Activated naive CD4-positive, alpha-beta T cell treated with anti-CD3 and anti-CD28 coated beads for 36 hours (primary cell): ENCODE measurements around the gene PITX3. TPM values are rescaled to one million over a fixed set of nuclear protein-coding genes. Genes with fewer than 3 reads are reported as not detected.
A peak's percentile ranks its signal among the peaks of the same experiment; 100 is the strongest.

ENCODE experiments used
- CTCF ChIA-PET: fragments of 350-600 bp; sonication (Branson Sonifier 250); formaldehyde crosslinking; loops from one replicate; lab custom pipeline; 2021; ENCODE audit warnings: antibody characterized with exemption; lab: Charles Lee
- DNase-seq: peaks from one replicate; pipeline ENCODE4 v3.0.0-alpha.2; 2020
- H3K27ac Mint-ChIP-seq: one replicate; pipeline ENCODE4 v1.8.0; 2021; ENCODE audit warnings: mild to moderate bottlenecking, mixed read lengths
- H3K27me3 Mint-ChIP-seq: one replicate; pipeline ENCODE4 v1.8.0; 2021; ENCODE audit warnings: low read depth, mixed read lengths
- H3K36me3 Mint-ChIP-seq: one replicate; pipeline ENCODE4 v1.8.0; 2021; ENCODE audit warnings: low read depth, mixed read lengths
- H3K4me1 Mint-ChIP-seq: one replicate; pipeline ENCODE4 v1.8.0; 2021; ENCODE audit warnings: low read depth, mixed read lengths
- H3K4me3 Mint-ChIP-seq: one replicate; pipeline ENCODE4 v1.8.0; 2021; ENCODE audit warnings: mild to moderate bottlenecking, moderate library complexity, mixed read lengths
- H3K9me3 Mint-ChIP-seq: one replicate; pipeline ENCODE4 v1.8.0; 2021; ENCODE audit warnings: mixed read lengths
- intact Hi-C: fragments of 100-400 bp; cut with micrococcal nuclease; formaldehyde crosslinking; loops from one replicate; pipeline ENCODE4 v1.15.1; 2023
- total RNA-seq, 2 experiments: library from RNA; stranded (reverse); gene quantifications; one replicate each; pipeline ENCODE4 v1.2.3, GENCODE V29; 2021

The PITX3 gene
- under 1 TPM in 1 of 2 experiments, not detected in 1; 0.14 TPM for total RNA-seq

DNA sequence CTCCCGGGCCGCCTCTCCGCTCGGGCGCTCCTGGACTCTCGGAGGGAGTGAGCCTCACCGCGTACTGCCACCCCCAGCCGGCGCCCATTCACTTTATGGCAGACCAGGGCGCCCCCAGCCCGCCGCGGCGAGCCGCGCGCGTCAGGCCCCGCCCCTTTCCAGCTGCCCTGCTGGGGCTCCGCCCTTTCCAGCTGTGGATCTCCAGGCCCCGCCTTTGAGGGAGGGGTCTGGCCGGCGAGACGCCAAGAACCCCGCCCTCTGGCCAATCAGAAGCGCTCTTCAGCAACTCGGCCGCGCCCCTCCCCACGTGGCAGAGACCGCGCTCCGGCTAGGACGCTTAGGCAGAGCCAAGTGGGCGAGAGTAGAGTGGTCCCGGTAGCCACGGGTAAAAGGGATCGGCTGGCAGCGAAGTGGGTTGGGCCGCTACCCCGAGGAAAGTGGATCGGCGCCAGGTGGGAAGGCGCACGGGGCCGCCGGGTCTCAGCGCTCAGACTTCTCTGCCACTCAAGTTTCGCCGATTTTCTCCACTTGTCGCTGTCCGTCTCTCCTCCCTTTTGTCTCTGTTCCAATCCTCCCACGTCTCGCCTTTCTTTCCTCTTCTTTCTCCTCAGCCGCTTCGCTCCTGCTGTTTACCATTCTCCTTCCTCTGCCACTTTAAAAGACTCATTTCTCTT lies at the start of gene PITX3:
Gene PITX3, minus strand, starts transcription at position 69 of the 674 bp plus-strand sequence. CDS start 9,432 bp downstream, outside the sequence.
- Mint-ChIP-seq H3K27ac (no peak within 1 kb of the TSS), H3K36me3 (no peaks in the 10 kb centered on the region), H3K9me3 (no peaks in the 10 kb centered on the region), H3K4me3 (peak within 1 kb of the TSS; percentile 86), H3K27me3 (peaks cover 26% of the 10 kb centered on the region), H3K4me1 (peaks cover 20% of the 10 kb centered on the region)
- intact Hi-C loops = loop anchor here (1.0 kb wide), 1 partner anchor 261 kb away; the partner anchor contains the start of gene ACTR1A
- DNase-seq = peak; percentile 91
- CTCF ChIA-PET = interaction anchor here (1.0 to 16.9 kb wide), 3 partner anchors 11 to 112 kb away, joined by 3 to 685 read pairs (median 26); no protein-coding TSS in a partner anchor

DNA sequence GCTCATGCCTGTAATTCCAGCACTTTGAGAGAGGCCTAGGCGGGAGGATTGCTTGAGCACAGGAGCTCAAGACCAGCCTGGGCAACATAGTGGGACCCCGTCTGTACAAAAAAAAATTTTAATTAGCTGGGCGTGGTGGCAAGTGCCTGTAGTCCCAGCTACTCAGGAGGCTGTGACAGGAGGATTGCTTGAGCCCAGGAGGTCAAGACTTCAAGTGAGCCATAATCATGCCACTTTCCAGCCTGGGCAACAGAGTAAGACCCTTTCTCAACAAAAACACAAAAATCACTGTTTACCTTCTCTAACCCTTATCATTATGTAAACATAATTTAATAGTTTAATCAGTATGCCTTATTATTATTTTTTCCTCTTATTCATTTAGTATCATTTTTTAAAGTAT lies 48.5 kb upstream of the PITX3 start:
- Mint-ChIP-seq H3K27ac (no peak overlapping the region), H3K9me3 (no peaks in the 10 kb centered on the region), H3K36me3 (peaks cover 2% of the 10 kb centered on the region), H3K27me3 (no peaks in the 10 kb centered on the region), H3K4me3 (no peak overlapping the region), H3K4me1 (peaks cover 29% of the 10 kb centered on the region)
- DNase-seq = no peak
- CTCF ChIA-PET = interaction anchor here (0.6 to 2.4 kb wide), 3 partner anchors 17 to 62 kb away, joined by 3 to 9 read pairs (median 3); no protein-coding TSS in a partner anchor
- intact Hi-C loops = no loop called here

DNA sequence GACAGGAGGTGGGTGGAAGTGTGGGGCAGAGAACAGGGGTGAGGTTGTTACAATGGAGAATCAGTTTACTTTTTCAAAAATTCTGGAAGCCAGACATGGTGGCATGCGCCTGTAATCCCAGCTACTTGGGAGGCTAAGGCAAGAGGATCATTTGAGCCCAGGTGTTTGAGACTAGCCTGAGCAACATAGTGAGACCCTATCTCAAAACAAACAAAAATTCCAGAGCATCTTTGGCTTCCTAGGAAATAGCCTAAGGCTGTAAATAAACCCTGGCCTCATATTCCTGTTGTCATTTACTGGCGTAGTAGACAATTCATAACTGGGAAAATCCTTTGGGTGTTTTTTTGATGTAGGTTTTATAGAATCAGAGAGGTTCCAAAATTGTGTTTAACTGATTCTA lies 48.0 kb upstream of the PITX3 start:
- H3K4me3 Mint-ChIP-seq = no peak overlapping the region

DNA sequence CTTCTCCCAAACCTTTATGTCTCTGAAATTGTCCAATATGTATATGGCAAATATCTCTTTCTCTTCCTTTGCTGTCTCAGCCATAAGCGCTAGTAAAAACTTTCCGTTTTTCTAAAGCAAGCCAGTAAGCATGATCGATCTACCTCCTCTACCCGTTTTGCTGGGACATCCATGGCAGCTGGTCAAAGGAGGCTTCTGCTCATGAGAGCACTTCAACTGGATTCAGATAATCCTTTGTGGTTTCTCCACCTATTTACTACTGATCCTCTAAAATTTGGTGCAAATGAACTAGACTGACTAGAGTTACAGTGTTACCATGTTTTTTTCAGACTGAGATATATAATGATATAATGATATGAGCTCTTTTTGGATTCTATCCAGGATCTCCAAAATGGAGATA lies 46.7 kb upstream of the PITX3 start:
- DNase-seq = no peak
- intact Hi-C loops = no loop called here
- CTCF ChIA-PET = interaction anchor here (1.5 to 2.1 kb wide), 2 partner anchors 16 to 58 kb away, joined by 4 to 5 read pairs; no protein-coding TSS in a partner anchor
- Mint-ChIP-seq H3K27ac (no peak overlapping the region), H3K9me3 (no peaks in the 10 kb centered on the region), H3K4me1 (peaks cover 47% of the 10 kb centered on the region), H3K4me3 (no peak overlapping the region), H3K36me3 (peaks cover 2% of the 10 kb centered on the region), H3K27me3 (no peaks in the 10 kb centered on the region)

More for the DNA sequence above, 48.0 kb upstream of the PITX3 start:
- DNase-seq = no peak
- Mint-ChIP-seq H3K4me1 (peaks cover 33% of the 10 kb centered on the region), H3K36me3 (peaks cover 2% of the 10 kb centered on the region), H3K9me3 (no peaks in the 10 kb centered on the region), H3K27me3 (no peaks in the 10 kb centered on the region), H3K27ac (no peak overlapping the region)
- CTCF ChIA-PET = interaction anchor here (0.6 to 2.4 kb wide), 5 partner anchors 18 to 102 kb away, joined by 3 to 9 read pairs (median 3); no protein-coding TSS in a partner anchor
- intact Hi-C loops = no loop called here

DNA sequence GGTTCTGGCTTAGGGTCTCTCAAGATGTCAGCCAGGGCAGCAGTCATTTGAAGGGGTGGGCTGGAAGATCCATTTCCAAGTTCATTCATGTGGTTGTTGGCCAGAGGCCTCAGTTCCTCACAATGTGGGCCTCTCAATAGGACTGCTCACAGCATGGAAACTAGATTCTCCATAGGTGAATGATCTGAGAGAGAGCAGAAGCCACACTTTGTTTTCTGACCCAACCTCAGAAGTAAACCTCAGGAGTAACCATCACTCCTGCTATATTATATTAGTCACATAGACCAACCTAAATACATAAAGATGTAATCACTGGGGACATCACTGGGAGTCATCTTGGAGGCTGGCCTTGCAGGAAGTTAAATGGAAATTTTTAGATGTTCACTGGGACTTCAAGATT lies 46.2 kb upstream of the PITX3 start:
- Mint-ChIP-seq H3K4me1 (peaks cover 52% of the 10 kb centered on the region), H3K27ac (no peak overlapping the region), H3K9me3 (no peaks in the 10 kb centered on the region), H3K27me3 (no peaks in the 10 kb centered on the region), H3K36me3 (peaks cover 2% of the 10 kb centered on the region), H3K4me3 (no peak overlapping the region)
- CTCF ChIA-PET = interaction anchor here (1.5 to 2.1 kb wide), 2 partner anchors 16 to 57 kb away, joined by 4 to 5 read pairs; no protein-coding TSS in a partner anchor
- intact Hi-C loops = no loop called here
- DNase-seq = no peak

DNA sequence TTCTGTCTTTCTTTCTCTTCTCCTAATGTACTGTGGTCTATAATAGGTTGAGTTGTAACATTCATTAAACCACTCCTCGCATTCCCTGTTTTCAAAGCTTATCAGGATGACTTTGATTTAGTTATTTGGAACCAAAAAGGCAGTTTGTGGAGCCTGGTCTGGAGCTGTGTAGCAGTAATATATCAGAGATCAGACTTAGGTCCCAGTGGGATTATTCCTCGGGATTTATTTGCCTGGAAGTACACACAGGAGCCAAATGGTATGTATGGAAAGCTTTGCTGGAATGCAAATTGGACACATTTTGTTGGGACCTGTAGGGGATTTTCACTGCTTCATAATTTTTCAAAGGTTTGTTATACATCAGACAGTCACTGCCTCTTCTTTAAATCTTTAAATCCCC lies 44.9 kb upstream of the PITX3 start:
- Mint-ChIP-seq H3K27me3 (no peaks in the 10 kb centered on the region), H3K27ac (no peak overlapping the region), H3K4me1 (peaks cover 54% of the 10 kb centered on the region), H3K4me3 (no peak overlapping the region), H3K9me3 (no peaks in the 10 kb centered on the region), H3K36me3 (peaks cover 2% of the 10 kb centered on the region)
- no peak for DNase-seq
- intact Hi-C loops = no loop called here
- CTCF ChIA-PET = interaction anchor here (1.7 to 2.9 kb wide), 3 partner anchors 17 to 66 kb away, joined by 4 to 10 read pairs (median 5); no protein-coding TSS in a partner anchor

DNA sequence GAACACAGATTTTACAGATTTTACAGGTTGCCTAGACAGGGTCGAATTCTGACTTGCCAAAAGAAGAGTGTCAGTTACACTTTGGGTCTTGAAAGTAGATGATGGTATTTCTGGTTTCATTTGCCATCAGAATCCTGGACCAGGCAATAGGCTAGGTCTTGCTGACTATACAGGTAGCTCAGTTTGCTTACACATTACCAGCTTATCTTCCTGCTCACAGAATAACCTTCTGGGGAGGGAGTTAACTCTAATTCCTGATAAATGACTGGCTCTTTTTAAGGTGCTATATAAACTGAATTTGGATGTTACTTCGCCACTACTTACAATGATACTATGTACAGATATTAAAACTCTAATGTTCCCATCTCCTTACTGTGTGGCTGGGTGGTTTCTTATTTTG lies 43.8 kb upstream of the PITX3 start:
- no peaks in the 10 kb centered on the region for H3K9me3 Mint-ChIP-seq
- no peak overlapping the region for H3K4me3 Mint-ChIP-seq
- CTCF ChIA-PET = interaction anchor here (1.4 to 2.9 kb wide), 4 partner anchors 43 to 67 kb away, joined by 3 to 10 read pairs (median 6); no protein-coding TSS in a partner anchor
- H3K27ac Mint-ChIP-seq = no peak overlapping the region
- no peak for DNase-seq
- peaks cover 63% of the 10 kb centered on the region for H3K4me1 Mint-ChIP-seq
- H3K36me3 Mint-ChIP-seq = peaks cover 6% of the 10 kb centered on the region
- H3K27me3 Mint-ChIP-seq = no peaks in the 10 kb centered on the region
- intact Hi-C loops = no loop called here

DNA sequence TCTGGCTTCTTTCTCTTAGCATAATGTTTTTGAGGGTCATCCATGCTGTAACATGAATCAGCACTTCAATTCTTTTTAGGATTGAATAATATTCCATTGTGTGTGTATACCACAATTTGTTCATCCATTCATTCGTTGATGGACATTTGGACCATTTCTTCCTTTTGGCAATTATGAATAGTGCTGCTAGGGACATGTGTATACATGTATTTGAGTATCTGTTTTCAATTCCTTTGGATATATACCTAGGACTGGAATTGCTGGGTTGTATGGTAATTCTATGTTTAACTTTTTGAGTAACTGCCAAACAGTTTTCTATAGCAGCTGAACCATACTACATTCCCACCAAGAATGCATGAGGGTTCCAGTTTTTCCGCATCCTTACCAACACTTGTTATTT lies 43.2 kb upstream of the PITX3 start:
- Mint-ChIP-seq H3K4me3 (no peak overlapping the region), H3K4me1 (peaks cover 69% of the 10 kb centered on the region), H3K27me3 (no peaks in the 10 kb centered on the region), H3K36me3 (peaks cover 6% of the 10 kb centered on the region), H3K9me3 (no peaks in the 10 kb centered on the region), H3K27ac (peak overlapping the region; percentile 3)
- CTCF ChIA-PET = interaction anchor here (1.2 to 2.9 kb wide), 4 partner anchors 26 to 55 kb away, joined by 3 to 10 read pairs (median 5); no protein-coding TSS in a partner anchor
- DNase-seq = no peak
- intact Hi-C loops = no loop called here

DNA sequence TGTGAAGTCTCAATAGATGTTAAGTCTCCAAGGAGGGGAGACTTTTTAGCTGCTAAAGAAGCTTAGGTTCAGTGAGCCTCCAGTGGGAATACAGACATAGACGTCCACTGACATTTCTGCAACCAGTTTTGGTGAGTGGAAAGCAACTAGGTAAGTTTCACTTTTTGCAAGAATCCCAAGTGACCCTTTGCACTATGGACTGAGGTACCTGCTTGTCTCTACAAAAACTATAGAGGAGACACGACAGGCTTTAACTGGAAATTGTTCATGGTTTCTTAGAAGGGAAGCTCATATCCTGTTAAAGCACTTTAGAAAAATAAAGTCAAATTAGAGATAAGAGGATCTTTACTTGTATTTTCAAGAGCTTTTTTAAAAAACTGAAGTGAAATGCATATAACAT lies 42.6 kb upstream of the PITX3 start:
- DNase-seq = no peak
- H3K36me3 Mint-ChIP-seq = peaks cover 6% of the 10 kb centered on the region
- intact Hi-C loops = loop anchor here (1.0 kb wide), 3 partner anchors 17 to 57 kb away; partner anchors contain the start of gene GBF1
- no peak overlapping the region for H3K4me3 Mint-ChIP-seq
- H3K27me3 Mint-ChIP-seq = no peaks in the 10 kb centered on the region
- H3K4me1 Mint-ChIP-seq = peaks cover 74% of the 10 kb centered on the region
- CTCF ChIA-PET = interaction anchor here (0.7 to 2.9 kb wide), 9 partner anchors 14 to 68 kb away, joined by 3 to 10 read pairs (median 5); no protein-coding TSS in a partner anchor
- peak overlapping the region; percentile 80 for H3K27ac Mint-ChIP-seq
- no peaks in the 10 kb centered on the region for H3K9me3 Mint-ChIP-seq

DNA sequence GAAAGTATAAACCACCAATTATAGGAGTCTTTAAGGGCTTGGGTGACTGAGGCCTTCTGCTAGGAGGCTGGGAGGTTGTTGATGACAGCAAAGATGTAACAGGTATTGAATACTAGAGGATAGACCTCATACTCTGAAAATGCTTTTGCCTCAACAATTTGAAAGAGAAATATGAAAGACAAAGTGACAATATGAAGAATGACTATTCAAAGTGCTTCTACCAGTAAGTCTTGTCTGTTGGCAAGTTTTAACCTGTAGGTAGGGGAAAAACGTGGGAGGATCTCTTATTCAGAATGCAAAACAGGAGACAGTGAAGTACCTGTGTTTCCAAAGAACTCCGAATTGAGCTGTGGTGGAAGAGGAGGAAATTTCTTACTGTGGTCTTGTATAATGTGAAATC lies 42.2 kb upstream of the PITX3 start:
- H3K4me3 Mint-ChIP-seq = no peak overlapping the region
- no peaks in the 10 kb centered on the region for H3K27me3 Mint-ChIP-seq
- peak overlapping the region; percentile 80 for H3K27ac Mint-ChIP-seq
- no peaks in the 10 kb centered on the region for H3K9me3 Mint-ChIP-seq
- intact Hi-C loops = loop anchor here (1.0 kb wide), 3 partner anchors 16 to 58 kb away; partner anchors contain the start of gene GBF1
- CTCF ChIA-PET = interaction anchor here (0.6 to 1.9 kb wide), 9 partner anchors 13 to 435 kb away, joined by 3 to 7 read pairs (median 5); no protein-coding TSS in a partner anchor
- H3K36me3 Mint-ChIP-seq = peaks cover 6% of the 10 kb centered on the region
- H3K4me1 Mint-ChIP-seq = peaks cover 75% of the 10 kb centered on the region
- peak; percentile 33 for DNase-seq

DNA sequence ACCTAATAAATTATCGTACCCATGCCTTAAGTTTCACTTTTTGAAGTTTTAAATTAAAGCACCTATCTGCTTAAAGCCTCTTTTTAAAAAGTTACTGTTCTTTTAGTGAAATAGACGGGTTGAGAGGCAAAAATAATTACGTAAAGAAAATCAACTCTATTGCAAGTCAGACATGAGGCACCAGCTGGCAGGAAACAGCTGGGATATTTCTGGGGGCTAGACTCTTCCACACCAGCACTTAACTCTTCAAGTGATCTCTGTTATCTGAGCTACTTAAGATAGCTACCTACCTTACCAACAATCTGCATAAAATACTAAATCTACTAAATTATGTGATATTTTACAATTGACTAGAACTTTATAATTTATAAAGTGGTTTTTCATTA lies 39.8 kb upstream of the PITX3 start:
- intact Hi-C loops = no loop called here
- peaks cover 60% of the 10 kb centered on the region for H3K4me1 Mint-ChIP-seq

DNA sequence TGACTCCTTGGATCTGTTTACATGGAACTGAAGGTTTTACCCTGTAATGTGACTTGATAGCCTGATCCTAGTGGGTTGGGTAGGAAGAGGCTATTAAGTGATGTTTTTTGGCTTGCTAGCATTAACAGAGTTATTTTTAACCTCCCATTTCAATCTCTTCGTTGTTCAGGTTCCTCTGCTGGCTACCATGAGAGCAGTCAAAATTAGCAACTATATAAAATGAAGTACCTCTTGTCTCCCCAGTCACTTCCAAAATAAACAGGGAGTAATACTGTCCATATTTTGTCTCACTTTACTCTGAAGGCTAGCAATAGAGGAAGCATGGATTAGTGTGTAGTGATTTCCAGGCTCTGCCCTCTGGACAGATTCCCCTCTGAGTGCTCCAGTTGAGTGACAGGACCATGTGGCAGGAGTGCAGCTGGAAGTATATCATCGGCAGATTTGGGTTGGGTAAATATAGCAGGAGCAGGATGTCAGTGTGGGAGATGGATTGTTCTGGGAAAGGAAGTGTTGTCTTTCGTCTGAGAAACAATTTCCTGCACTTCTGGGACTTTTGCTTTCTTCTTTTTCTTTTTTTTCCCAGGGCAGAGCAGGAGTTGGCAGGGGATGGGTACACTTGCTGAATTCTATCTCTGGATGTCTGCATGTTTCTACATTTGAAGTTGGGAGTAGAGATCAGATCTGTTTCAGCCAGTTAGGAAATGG lies 39.2 kb upstream of the PITX3 start:
- H3K9me3 Mint-ChIP-seq = no peaks in the 10 kb centered on the region
- DNase-seq = no peak
- H3K36me3 Mint-ChIP-seq = peaks cover 8% of the 10 kb centered on the region
- CTCF ChIA-PET = interaction anchor here (1.4 kb wide), 1 partner anchor 10 kb away, joined by 5 read pairs; no protein-coding TSS in a partner anchor
- intact Hi-C loops = no loop called here
- H3K4me1 Mint-ChIP-seq = peaks cover 58% of the 10 kb centered on the region
- H3K27ac Mint-ChIP-seq = no peak overlapping the region
- no peaks in the 10 kb centered on the region for H3K27me3 Mint-ChIP-seq
- peak overlapping the region; percentile 22 for H3K4me3 Mint-ChIP-seq

More for the DNA sequence above, 39.8 kb upstream of the PITX3 start:
- Mint-ChIP-seq H3K9me3 (no peaks in the 10 kb centered on the region), H3K4me3 (no peak overlapping the region), H3K27ac (no peak overlapping the region), H3K36me3 (peaks cover 9% of the 10 kb centered on the region), H3K27me3 (no peaks in the 10 kb centered on the region)
- CTCF ChIA-PET = interaction anchor here (0.5 to 1.4 kb wide), 2 partner anchors 10 to 94 kb away, joined by 3 to 5 read pairs; no protein-coding TSS in a partner anchor
- no peak for DNase-seq
